HepG2 (cell line): Measurements from ENCODE around the gene CPB1. TPM values are rescaled to one million over a fixed set of nuclear protein-coding genes. Genes with fewer than 3 reads are reported as not detected.

Experiments
- ATAC-seq: fragments of 200-7000 bp; cut with Tn5 transposase; 3 replicates; pipeline ENCODE4 v1.9.1; 2020; ENCODE audit warnings: mild to moderate bottlenecking, moderate library complexity
- BruUV-seq: library from RNA; stranded (reverse); fragments of 400-500 nt; replicated peaks from 2 replicates; lab custom pipeline; 2021; lab: Mats Ljungman, UMichigan
- CTCF ChIA-PET: fragments of 300-600 bp; formaldehyde crosslinking; extraction: SDS; loops from one replicate; lab custom pipeline; 2021; ENCODE audit warnings: low total read pairs, inconsistent platforms, low intra/inter-chr PET ratio; lab: Yijun Ruan, JAX
- POLR2A ChIA-PET: fragments of 350-600 bp; sonication (Branson Sonifier 250); formaldehyde crosslinking; loops from one replicate; lab custom pipeline; 2020; ENCODE audit warnings: antibody characterized with exemption, inconsistent platforms; lab: Yijun Ruan, JAX
- DNase-seq: peaks from one replicate; pipeline ENCODE4 v3.0.0-alpha.2; 2015; ENCODE audit warnings: low spot score
- FAIRE-seq: peaks from 3 replicates; lab custom pipeline; 2011; peaks lifted over from hg19 to GRCh38; lab: Jason Lieb, UNC
- H2AFZ ChIP-seq: one replicate; pipeline ENCODE4 v1.6.1; 2011; ENCODE audit warnings: low read length, inconsistent platforms
- H3K27ac ChIP-seq: fragments of 300-600 bp; 3 replicates; pipeline ENCODE4 v1.8.0; 2011; ENCODE audit warnings: mixed run types, mild to moderate bottlenecking, mixed read lengths, low read length, inconsistent platforms; ENCODE audit not compliant: insufficient read depth; ENCODE audit errors: extremely low read length
- H3K27me3 ChIP-seq, 2 experiments: fragments of 200-600 bp in 1 of 2; 2 replicates in 1 of 2; 3 replicates in 1 of 2; pipeline versions ENCODE4 v1.6.0 to v1.8.0; 2011; ENCODE audit warnings: low read length in 2 of 2, mild to moderate bottlenecking in 2 of 2, moderate library complexity in 2 of 2, inconsistent platforms in 1 of 2; ENCODE audit not compliant: insufficient read depth in 2 of 2, control insufficient read depth in 1 of 2
- H3K36me3 ChIP-seq, 2 experiments: fragments of 200-600 bp in 1 of 2; replicated peaks in 1 of 2; 2 replicates in 1 of 2; 3 replicates in 1 of 2; pipeline versions ENCODE4 v1.5.1 to v1.8.0; 2011; ENCODE audit warnings: low read length in 2 of 2, inconsistent platforms in 1 of 2; ENCODE audit not compliant: insufficient read depth in 2 of 2, control insufficient read depth in 1 of 2
- H3K4me1 ChIP-seq: 2 replicates; pipeline ENCODE4 v1.5.1; 2012; ENCODE audit warnings: low read length, inconsistent platforms; ENCODE audit not compliant: insufficient read depth
- H3K4me2 ChIP-seq: 2 replicates; pipeline ENCODE4 v1.6.0; 2011; ENCODE audit warnings: low read depth, low read length, inconsistent platforms
- H3K4me3 ChIP-seq, 3 experiments: fragments of 200-600 bp in 1 of 3; sonication (generic), shearing (Covaris generic) in 1 of 3; replicated peaks in 1 of 3; 2 replicates each; pipeline ENCODE4 v1.5.1; 2011 to 2016; ENCODE audit warnings: low read length in 3 of 3, inconsistent platforms in 2 of 3, low read depth in 2 of 3, mild to moderate bottlenecking in 2 of 3, control low read depth in 1 of 3, mixed read lengths in 1 of 3; ENCODE audit not compliant: insufficient read depth in 1 of 3
- H3K79me2 ChIP-seq: one replicate; pipeline ENCODE4 v1.6.1; 2011; ENCODE audit warnings: low read length, inconsistent platforms; ENCODE audit not compliant: insufficient read depth
- H3K9ac ChIP-seq: 2 replicates; pipeline ENCODE4 v1.6.0; 2011; ENCODE audit warnings: mild to moderate bottlenecking, low read depth, low read length, inconsistent platforms; ENCODE audit not compliant: insufficient read depth
- H3K9me3 ChIP-seq: 2 replicates; pipeline ENCODE4 v1.5.1; 2012; ENCODE audit warnings: mild to moderate bottlenecking, low read length
- H4K20me1 ChIP-seq: 2 replicates; pipeline ENCODE4 v1.6.0; 2011; ENCODE audit warnings: inconsistent platforms, mild to moderate bottlenecking, low read length, moderate library complexity; ENCODE audit not compliant: insufficient read depth
- ARID5B ChIP-seq: IDR thresholded peaks from 2 replicates; pipeline ENCODE4 v1.4.0; 2020; ENCODE audit warnings: mild to moderate bottlenecking, missing genetic modification reagents
- BRCA1 ChIP-seq: sonication (generic); formaldehyde crosslinking; IDR thresholded peaks from 2 replicates; pipeline ENCODE4 v1.4.0; 2020; ENCODE audit warnings: missing genetic modification reagents
- GABPA ChIP-seq, 2 experiments: IDR thresholded peaks; 2 replicates each; pipeline ENCODE4 v1.6.1; 2011 to 2016; ENCODE audit warnings: low read depth in 2 of 2, low read length in 1 of 2, missing biosample characterization in 1 of 2, missing genetic modification characterization in 1 of 2
- HHEX ChIP-seq: IDR thresholded peaks from 2 replicates; pipeline ENCODE4 v1.6.1; 2016; ENCODE audit warnings: control low read depth
- HIC2 ChIP-seq: sonication (generic); formaldehyde crosslinking; IDR thresholded peaks from 2 replicates; pipeline ENCODE4 v1.9.0; 2022; ENCODE audit warnings: low read depth, missing genetic modification reagents
- MXD1 ChIP-seq: sonication (generic); formaldehyde crosslinking; IDR thresholded peaks from 2 replicates; pipeline ENCODE4 v1.4.0; 2020; ENCODE audit warnings: mild to moderate bottlenecking, missing genetic modification reagents
- ZNF205 ChIP-seq: IDR thresholded peaks from 2 replicates; pipeline ENCODE4 v1.6.1; 2018; ENCODE audit warnings: missing biosample characterization, missing genetic modification reagents
- ZNF713 ChIP-seq: sonication (generic); formaldehyde crosslinking; IDR thresholded peaks from 2 replicates; pipeline ENCODE4 v1.4.0; 2020; ENCODE audit warnings: mild to moderate bottlenecking, missing genetic modification reagents
- ZNF772 ChIP-seq: sonication (generic); formaldehyde crosslinking; IDR thresholded peaks from 2 replicates; pipeline ENCODE4 v1.5.0; 2020; ENCODE audit warnings: mild to moderate bottlenecking, missing genetic modification reagents
- WGBS: methylation state at CpG from one replicate; pipeline ENCODE4 v1.1.6; 2017; ENCODE audit warnings: low lambda C conversion rate; 5-methylcytosine and 5-hydroxymethylcytosine counted together
- in situ Hi-C: cut with HindIII; loops from 2 replicates; pipeline ENCODE4 v1.10.0; 2017; ENCODE audit warnings: low pct_unique_long_range_greater_than_20kb; ENCODE audit not compliant: extremely low pct_ligation_motif_present
- intact Hi-C: fragments of 100-400 bp; cut with micrococcal nuclease; formaldehyde crosslinking; loops from one replicate; pipeline ENCODE4 v1.10.0; 2022; ENCODE audit not compliant: unreplicated experiment
- polyA plus RNA-seq, 8 experiments: library from polyadenylated mRNA; depleted of rRNA in 3 of 8; stranded (reverse) in 7 of 8; unstranded in 1 of 8; fragments of >200 nt; fragmentation: Illumina TruSeq in 4 of 8; extraction: Trizol in 4 of 8; gene quantifications; 2 replicates each; pipeline versions ENCODE4 v1.2.1 to v1.2.3, GENCODE V29; 2011 to 2016; ENCODE audit warnings: low read depth in 4 of 8, missing spikeins in 1 of 8, mixed read lengths in 1 of 8; ENCODE audit not compliant: insufficient read depth in 1 of 8
- total RNA-seq, 5 experiments: library from RNA; depleted of rRNA; stranded (reverse); fragments of >200 nt; fragmentation: Illumina TruSeq; extraction: Trizol; gene quantifications; 2 replicates each; pipeline ENCODE4 v1.2.3, GENCODE V29; 2016; ENCODE audit warnings: low read depth in 1 of 5
- TF ChIP-seq, protein P1 (sequence below): sonication (generic); formaldehyde crosslinking; IDR thresholded peaks from 2 replicates; pipeline ENCODE4 v1.5.0; 2020; ENCODE audit warnings: missing genetic modification reagents, mild to moderate bottlenecking, borderline replicate concordance
- TF ChIP-seq, protein P2 (sequence below): sonication (generic); formaldehyde crosslinking; IDR thresholded peaks from 2 replicates; pipeline ENCODE4 v1.4.0; 2020; ENCODE audit warnings: missing genetic modification reagents

CPB1 gene
- total and polyA plus RNA-seq, 2 of the 13 experiments (the other 11 are each of a cell fraction or from before 2014, with no cell fraction given), result not detected

DNA sequence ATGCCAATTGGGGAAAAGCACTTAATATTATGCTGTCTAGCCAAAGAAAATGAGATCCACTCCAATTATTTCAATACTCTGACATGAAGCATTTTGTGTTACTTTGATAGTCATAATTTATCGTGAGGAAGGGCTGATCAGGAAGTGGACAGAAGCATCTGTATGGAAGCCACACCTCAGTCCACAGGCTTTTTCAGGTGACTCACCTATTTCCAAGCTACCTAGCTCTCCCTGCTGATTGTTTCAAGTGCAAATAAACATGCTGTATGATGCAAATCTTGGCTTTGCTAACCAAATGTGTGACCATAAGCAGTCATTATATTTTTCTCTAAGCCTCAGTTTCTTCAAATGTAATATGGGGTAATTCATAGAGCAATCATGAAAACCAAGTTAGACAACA lies 30.8 kb upstream of the CPB1 start:
- Histone ChIP-seq H3K79me2 (no peaks in the 10 kb centered on the region), H3K4me1 (peaks cover 7% of the 10 kb centered on the region), H3K9me3 (no peaks in the 10 kb centered on the region), H3K27me3 (no peaks in the 10 kb centered on the region), H3K4me3 (no peak overlapping the region), H3K36me3 (no peaks in the 10 kb centered on the region), H4K20me1 (no peaks in the 10 kb centered on the region), H3K27ac (no peak overlapping the region), H3K9ac (no peak overlapping the region), H2AFZ (no peak overlapping the region), H3K4me2 (no peak overlapping the region)
- POLR2A ChIA-PET, result no interaction called here
- 0% methylated on average over 1 of the region's 1 CpG for WGBS
- CTCF ChIA-PET, result no interaction called here
- no TSS peak for BruUV-seq
- DNase-seq (no peak), ATAC-seq (no peak), FAIRE-seq (no peak)
- TF ChIP-seq MXD1 (CRISPR knock-in tag) (no peak), HHEX (CRISPR knock-in tag) (no peak), ZNF772 (no peak), ZNF713 (CRISPR knock-in tag) (no peak), BRCA1 (no peak)
- intact Hi-C loops, result no loop called here
- in situ Hi-C loops, result no loop called here

GRCh38 chr3:148797795-148798194 lies 29.8 kb upstream of the CPB1 start:
- H4K20me1 ChIP-seq, result no peaks in the 10 kb centered on the region
- H3K9me3 ChIP-seq, result no peaks in the 10 kb centered on the region
- in situ Hi-C loops (no loop called here), intact Hi-C loops (no loop called here)
- FAIRE-seq (no peak), ATAC-seq (no peak), DNase-seq (no peak)
- H3K4me1 ChIP-seq, result peaks cover 7% of the 10 kb centered on the region
- H3K4me3 ChIP-seq, result no peak overlapping the region
- WGBS, result 50% methylated on average over 2 of the region's 2 CpGs
- no peaks in the 10 kb centered on the region for H3K36me3 ChIP-seq
- ChIA-PET POLR2A (no interaction called here), CTCF (no interaction called here)
- no peak overlapping the region for H3K9ac ChIP-seq
- H3K27ac ChIP-seq, result no peak overlapping the region
- no peak overlapping the region for H3K4me2 ChIP-seq
- no peak overlapping the region for H2AFZ ChIP-seq
- H3K79me2 ChIP-seq, result no peaks in the 10 kb centered on the region
- H3K27me3 ChIP-seq, result no peaks in the 10 kb centered on the region
- BruUV-seq, result no TSS peak
- no peak for TF ChIP-seq ARID5B (CRISPR knock-in tag)
- TF ChIP-seq, protein P1, sequence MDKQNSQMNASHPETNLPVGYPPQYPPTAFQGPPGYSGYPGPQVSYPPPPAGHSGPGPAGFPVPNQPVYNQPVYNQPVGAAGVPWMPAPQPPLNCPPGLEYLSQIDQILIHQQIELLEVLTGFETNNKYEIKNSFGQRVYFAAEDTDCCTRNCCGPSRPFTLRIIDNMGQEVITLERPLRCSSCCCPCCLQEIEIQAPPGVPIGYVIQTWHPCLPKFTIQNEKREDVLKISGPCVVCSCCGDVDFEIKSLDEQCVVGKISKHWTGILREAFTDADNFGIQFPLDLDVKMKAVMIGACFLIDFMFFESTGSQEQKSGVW (CRISPR knock-in tag), result no peak
- TF ChIP-seq HIC2 (CRISPR knock-in tag), result no peak
- TF ChIP-seq, protein P2, sequence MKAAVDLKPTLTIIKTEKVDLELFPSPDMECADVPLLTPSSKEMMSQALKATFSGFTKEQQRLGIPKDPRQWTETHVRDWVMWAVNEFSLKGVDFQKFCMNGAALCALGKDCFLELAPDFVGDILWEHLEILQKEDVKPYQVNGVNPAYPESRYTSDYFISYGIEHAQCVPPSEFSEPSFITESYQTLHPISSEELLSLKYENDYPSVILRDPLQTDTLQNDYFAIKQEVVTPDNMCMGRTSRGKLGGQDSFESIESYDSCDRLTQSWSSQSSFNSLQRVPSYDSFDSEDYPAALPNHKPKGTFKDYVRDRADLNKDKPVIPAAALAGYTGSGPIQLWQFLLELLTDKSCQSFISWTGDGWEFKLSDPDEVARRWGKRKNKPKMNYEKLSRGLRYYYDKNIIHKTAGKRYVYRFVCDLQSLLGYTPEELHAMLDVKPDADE (CRISPR knock-in tag), result no peak
- TF ChIP-seq ZNF205, result no peak
- no peak for TF ChIP-seq GABPA (IDR thresholded peaks at IDR 0.05; ENCODE audit: low read depth, low read length)
- no peak for TF ChIP-seq GABPA (CRISPR knock-in tag; IDR thresholded peaks at IDR 0.05; ENCODE audit: low read depth)
